ENCODE results near the gene SPRR2A. TPM values are rescaled to one million over a fixed set of nuclear protein-coding genes. Genes with fewer than 3 reads are reported as not detected.
"Not testable (repeated sequence)": the region's sequence is repeated elsewhere in the genome, so short reads cannot be mapped to it uniquely, and the experiment has no call there.

SPRR2A gene
- total RNA-seq, 4 donors from 2014 or later = 2.5 TPM; not detected in 3

- TF ChIP-seq POLR2A (IDR thresholded peaks at IDR 0.05; ENCODE audit: low read depth) (no peak), EP300 (IDR thresholded peaks at IDR 0.05) (no peak), POLR2AphosphoS5 (IDR thresholded peaks at IDR 0.05) (no peak), CTCF (IDR thresholded peaks at IDR 0.05) (no peak)
- Histone ChIP-seq H3K27me3 (no peaks in the 10 kb centered on the region), H3K36me3 (no peaks in the 10 kb centered on the region), H3K27ac (replicated peaks in 1 of 4) (no peak overlapping the region), H3K4me3 (no peak overlapping the region), H3K4me1 (no peaks in the 10 kb centered on the region), H3K9me3 (no peaks in the 10 kb centered on the region)
- intact Hi-C loops (cut with DNase I) = no loop called here
- 65% methylated on average over 1 of the region's 1 CpG for WGBS
- no peak for DNase-seq (ENCODE audit: extremely low spot score)
These were observed 28.5 kb downstream of the SPRR2A start for GRCh38 chr1:153028766-153029165.

GRCh38 chr1:153025797-153026196 is 31.5 kb downstream of the SPRR2A start:
- 86% methylated on average over 1 of the region's 1 CpG for WGBS
- no peaks in the 10 kb centered on the region for H3K27me3 ChIP-seq
- H3K9me3 ChIP-seq = no peaks in the 10 kb centered on the region
- no peaks in the 10 kb centered on the region for H3K4me1 ChIP-seq
- no peak overlapping the region for H3K4me3 ChIP-seq
- intact Hi-C loops (cut with DNase I) = no loop called here
- no peak for DNase-seq (ENCODE audit: extremely low spot score)
- H3K27ac ChIP-seq (replicated peaks in 1 of 4) = no peak overlapping the region
- H3K36me3 ChIP-seq = no peaks in the 10 kb centered on the region
- no peak for TF ChIP-seq EP300 (IDR thresholded peaks at IDR 0.05)
- no peak for TF ChIP-seq CTCF (IDR thresholded peaks at IDR 0.05)
- no peak for TF ChIP-seq POLR2A (IDR thresholded peaks at IDR 0.05; ENCODE audit: low read depth)
- TF ChIP-seq POLR2AphosphoS5 (IDR thresholded peaks at IDR 0.05) = no peak

GRCh38 chr1:153024413-153024812 is 32.9 kb downstream of the SPRR2A start:
- Histone ChIP-seq H3K27ac (replicated peaks in 1 of 4) (no peak overlapping the region), H3K4me3 (no peak overlapping the region), H3K4me1 (no peaks in the 10 kb centered on the region), H3K9me3 (no peaks in the 10 kb centered on the region), H3K36me3 (no peaks in the 10 kb centered on the region), H3K27me3 (no peaks in the 10 kb centered on the region)
- TF ChIP-seq EP300 (IDR thresholded peaks at IDR 0.05) = no peak
- no peak for TF ChIP-seq POLR2A (IDR thresholded peaks at IDR 0.05; ENCODE audit: low read depth)
- no peak for TF ChIP-seq CTCF (IDR thresholded peaks at IDR 0.05)
- no peak for TF ChIP-seq POLR2AphosphoS5 (IDR thresholded peaks at IDR 0.05)
- intact Hi-C loops (cut with DNase I) = no loop called here
- 80% methylated on average over 1 of the region's 1 CpG for WGBS
- DNase-seq (ENCODE audit: extremely low spot score) = peak; percentile 45

GRCh38 chr1:153023109-153023508 is 34.2 kb downstream of the SPRR2A start:
- TF ChIP-seq EP300 (IDR thresholded peaks at IDR 0.05) (no peak), CTCF (IDR thresholded peaks at IDR 0.05) (no peak), POLR2A (IDR thresholded peaks at IDR 0.05; ENCODE audit: low read depth) (no peak), POLR2AphosphoS5 (IDR thresholded peaks at IDR 0.05) (no peak)
- Histone ChIP-seq H3K27me3 (peaks cover 0 to 9% (median 0%) of the 10 kb centered on the region in 4 donors), H3K4me3 (no peak overlapping the region), H3K9me3 (peaks cover 0 to 2% (median 0%) of the 10 kb centered on the region in 4 donors), H3K4me1 (no peaks in the 10 kb centered on the region), H3K27ac (replicated peaks in 1 of 4) (no peak overlapping the region), H3K36me3 (no peaks in the 10 kb centered on the region)
- intact Hi-C loops (cut with DNase I) = no loop called here
- peak; percentile 55 for DNase-seq (ENCODE audit: extremely low spot score)
- WGBS = 80% methylated on average over 7 of the region's 7 CpGs

- H3K36me3 ChIP-seq; DNase-seq (ENCODE audit: extremely low spot score); H3K27ac ChIP-seq (replicated peaks in 1 of 4); intact Hi-C loops (cut with DNase I); H3K4me1 ChIP-seq; H3K9me3 ChIP-seq; H3K4me3 ChIP-seq: not testable (repeated sequence)
- H3K27me3 ChIP-seq = peaks cover 0 to 12% (median 0%) of the 10 kb centered on the region in 4 donors
- 60% methylated on average over 9 of the region's 9 CpGs for WGBS
These were observed 35.0 kb downstream of the SPRR2A start for GRCh38 chr1:153022340-153022739.

GRCh38 chr1:153021829-153022228 is 35.5 kb downstream of the SPRR2A start:
- H3K27ac ChIP-seq (replicated peaks in 1 of 4); H3K9me3 ChIP-seq; H3K4me1 ChIP-seq; intact Hi-C loops (cut with DNase I); H3K36me3 ChIP-seq; H3K4me3 ChIP-seq; DNase-seq (ENCODE audit: extremely low spot score): not testable (repeated sequence)
- peaks cover 0 to 12% (median 0%) of the 10 kb centered on the region in 4 donors for H3K27me3 ChIP-seq
- WGBS = 13% methylated on average over 2 of the region's 2 CpGs

GRCh38 chr1:153011235-153011758 is 46.0 kb downstream of the SPRR2A start:
- H3K4me3 ChIP-seq; H3K4me1 ChIP-seq; H3K36me3 ChIP-seq; H3K9me3 ChIP-seq; intact Hi-C loops (cut with DNase I); DNase-seq (ENCODE audit: extremely low spot score); H3K27me3 ChIP-seq; H3K27ac ChIP-seq (replicated peaks in 1 of 4): not testable (repeated sequence)
- WGBS = 90% methylated on average over 7 of the region's 8 CpGs

All from esophagus muscularis mucosa (tissue), 4 donors.